ENCODE results near the gene CNTN1.

- TF ChIP-seq CTCF (IDR thresholded peaks at IDR 0.05) (no peak), POLR2A (IDR thresholded peaks at IDR 0.05) (no peak)
Observed at GRCh38 chr12:40762072-40762471, 69.8 kb downstream of the CNTN1 start.

All from ovary (tissue), 3 donors.